Measurements from ENCODE around the gene CYP4A22. TPM values are rescaled to one million over a fixed set of nuclear protein-coding genes. Genes with fewer than 3 reads are reported as not detected.

CYP4A22 gene
- total and polyA plus RNA-seq, 2 donors (not counting 1 experiment from before 2014, with no cell fraction given) = not detected

DNA sequence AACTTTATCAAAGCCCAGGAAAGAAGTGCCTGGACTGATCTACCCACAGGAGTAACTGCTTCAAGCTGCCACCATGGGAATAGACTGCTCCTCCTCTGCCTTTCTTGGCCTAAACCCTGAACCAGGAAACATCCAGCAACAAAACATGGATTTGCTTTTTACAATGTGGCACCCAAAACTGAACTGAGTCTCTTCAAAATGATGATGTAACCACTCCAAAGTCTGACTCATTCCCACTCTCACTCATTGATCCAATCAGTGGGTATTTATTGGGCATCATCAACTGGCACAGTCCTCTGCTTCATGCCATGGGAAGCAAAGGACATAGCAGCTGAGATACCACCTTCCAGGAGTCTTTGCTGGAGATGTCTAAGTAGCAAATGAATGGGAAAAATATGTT lies 23.5 kb downstream of the CYP4A22 start:
- H3K27ac ChIP-seq (ENCODE audit: insufficient read depth, low read length) = no peak overlapping the region
- H3K27me3 ChIP-seq (ENCODE audit: control insufficient read depth, insufficient read depth, low read length) = no peaks in the 10 kb centered on the region
- H3K9me3 ChIP-seq (ENCODE audit: control insufficient read depth, insufficient read depth, low read depth, low read length) = no peaks in the 10 kb centered on the region
- H2AFZ ChIP-seq (ENCODE audit: low read length) = no peak overlapping the region
- no peak overlapping the region for H3K4me2 ChIP-seq (ENCODE audit: extremely low read depth, insufficient read depth, low read length)
- no peaks in the 10 kb centered on the region for H4K20me1 ChIP-seq (ENCODE audit: control insufficient read depth, extremely low read depth, insufficient read depth, low read length)
- H3K79me2 ChIP-seq (ENCODE audit: control insufficient read depth, insufficient read depth, low read length) = no peaks in the 10 kb centered on the region
- TF ChIP-seq, protein P1, sequence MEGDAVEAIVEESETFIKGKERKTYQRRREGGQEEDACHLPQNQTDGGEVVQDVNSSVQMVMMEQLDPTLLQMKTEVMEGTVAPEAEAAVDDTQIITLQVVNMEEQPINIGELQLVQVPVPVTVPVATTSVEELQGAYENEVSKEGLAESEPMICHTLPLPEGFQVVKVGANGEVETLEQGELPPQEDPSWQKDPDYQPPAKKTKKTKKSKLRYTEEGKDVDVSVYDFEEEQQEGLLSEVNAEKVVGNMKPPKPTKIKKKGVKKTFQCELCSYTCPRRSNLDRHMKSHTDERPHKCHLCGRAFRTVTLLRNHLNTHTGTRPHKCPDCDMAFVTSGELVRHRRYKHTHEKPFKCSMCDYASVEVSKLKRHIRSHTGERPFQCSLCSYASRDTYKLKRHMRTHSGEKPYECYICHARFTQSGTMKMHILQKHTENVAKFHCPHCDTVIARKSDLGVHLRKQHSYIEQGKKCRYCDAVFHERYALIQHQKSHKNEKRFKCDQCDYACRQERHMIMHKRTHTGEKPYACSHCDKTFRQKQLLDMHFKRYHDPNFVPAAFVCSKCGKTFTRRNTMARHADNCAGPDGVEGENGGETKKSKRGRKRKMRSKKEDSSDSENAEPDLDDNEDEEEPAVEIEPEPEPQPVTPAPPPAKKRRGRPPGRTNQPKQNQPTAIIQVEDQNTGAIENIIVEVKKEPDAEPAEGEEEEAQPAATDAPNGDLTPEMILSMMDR (conservative IDR thresholded peaks at IDR 0.05 in 1 of 2, IDR thresholded peaks at IDR 0.05 in 1 of 2; ENCODE audit: low read depth in 1 of 2, low read length in 2 of 2) = no peak
- no peak for TF ChIP-seq EZH2 (IDR thresholded peaks at IDR 0.05; ENCODE audit: low read length, missing control alignments)
- no peak overlapping the region for H3K9ac ChIP-seq (ENCODE audit: insufficient read depth, low read length)
- H3K4me3 ChIP-seq (replicated peaks in 1 of 4; ENCODE audit: control extremely low read depth in 1 of 4, insufficient read depth in 1 of 4, low read depth in 3 of 4, low read length in 4 of 4) = no peak overlapping the region
- DNase-seq (ENCODE audit: low read depth in 2 of 2) = no peak
- H3K36me3 ChIP-seq (ENCODE audit: control insufficient read depth, insufficient read depth, low read length) = no peaks in the 10 kb centered on the region
- H3K4me1 ChIP-seq (ENCODE audit: control insufficient read depth, extremely low read depth, insufficient read depth, low read length) = no peaks in the 10 kb centered on the region

DNA sequence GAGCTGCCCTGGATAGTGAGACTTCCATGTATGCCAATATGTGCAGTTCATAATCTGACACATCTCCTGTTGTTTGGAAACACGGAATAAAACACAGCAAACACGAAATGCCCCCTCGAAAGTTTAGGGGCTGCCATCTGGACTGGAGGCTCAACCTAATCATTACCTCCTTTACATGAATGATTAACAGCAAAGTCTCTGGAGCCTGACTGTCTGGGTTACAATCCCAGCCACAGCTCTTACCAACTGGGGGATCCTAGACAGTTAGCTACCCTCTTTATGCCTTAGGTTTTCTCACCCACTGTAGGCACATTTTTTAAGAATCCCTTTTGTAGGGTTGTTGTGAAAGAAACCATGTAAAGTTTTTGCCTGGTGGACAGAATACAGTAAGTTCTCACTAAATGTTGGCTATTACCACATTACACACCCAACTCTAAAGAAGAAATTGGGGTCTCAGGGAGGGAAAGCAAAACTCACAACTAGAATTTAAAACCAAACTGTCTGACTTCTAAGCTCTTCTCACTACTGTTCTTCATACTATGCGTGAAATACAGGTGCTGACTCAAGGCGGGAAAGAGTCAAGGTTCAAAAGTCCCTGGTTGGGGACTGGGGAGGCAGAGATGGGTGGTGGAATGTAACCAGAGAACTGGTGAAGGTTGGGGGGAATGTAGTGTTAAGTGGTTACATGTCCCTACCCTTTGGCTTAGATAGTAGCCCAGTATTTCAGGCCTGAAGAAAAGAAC lies 24.2 kb downstream of the CYP4A22 start:
- no peaks in the 10 kb centered on the region for H3K4me1 ChIP-seq (ENCODE audit: control insufficient read depth, extremely low read depth, insufficient read depth, low read length)
- H3K27ac ChIP-seq (ENCODE audit: insufficient read depth, low read length) = no peak overlapping the region
- H3K4me2 ChIP-seq (ENCODE audit: extremely low read depth, insufficient read depth, low read length) = no peak overlapping the region
- H3K36me3 ChIP-seq (ENCODE audit: control insufficient read depth, insufficient read depth, low read length) = no peaks in the 10 kb centered on the region
- H4K20me1 ChIP-seq (ENCODE audit: control insufficient read depth, extremely low read depth, insufficient read depth, low read length) = no peaks in the 10 kb centered on the region
- H3K9me3 ChIP-seq (ENCODE audit: control insufficient read depth, insufficient read depth, low read depth, low read length) = no peaks in the 10 kb centered on the region
- no peak overlapping the region for H2AFZ ChIP-seq (ENCODE audit: low read length)
- DNase-seq (ENCODE audit: low read depth in 2 of 2) = no peak
- no peaks in the 10 kb centered on the region for H3K79me2 ChIP-seq (ENCODE audit: control insufficient read depth, insufficient read depth, low read length)
- H3K4me3 ChIP-seq (replicated peaks in 1 of 4; ENCODE audit: control extremely low read depth in 1 of 4, insufficient read depth in 1 of 4, low read depth in 3 of 4, low read length in 4 of 4) = no peak overlapping the region
- H3K27me3 ChIP-seq (ENCODE audit: control insufficient read depth, insufficient read depth, low read length) = no peaks in the 10 kb centered on the region
- TF ChIP-seq, protein P1 (conservative IDR thresholded peaks at IDR 0.05 in 1 of 2, IDR thresholded peaks at IDR 0.05 in 1 of 2; ENCODE audit: low read depth in 1 of 2, low read length in 2 of 2) = no peak
- TF ChIP-seq EZH2 (IDR thresholded peaks at IDR 0.05; ENCODE audit: low read length, missing control alignments) = no peak
- H3K9ac ChIP-seq (ENCODE audit: insufficient read depth, low read length) = no peak overlapping the region

DNA sequence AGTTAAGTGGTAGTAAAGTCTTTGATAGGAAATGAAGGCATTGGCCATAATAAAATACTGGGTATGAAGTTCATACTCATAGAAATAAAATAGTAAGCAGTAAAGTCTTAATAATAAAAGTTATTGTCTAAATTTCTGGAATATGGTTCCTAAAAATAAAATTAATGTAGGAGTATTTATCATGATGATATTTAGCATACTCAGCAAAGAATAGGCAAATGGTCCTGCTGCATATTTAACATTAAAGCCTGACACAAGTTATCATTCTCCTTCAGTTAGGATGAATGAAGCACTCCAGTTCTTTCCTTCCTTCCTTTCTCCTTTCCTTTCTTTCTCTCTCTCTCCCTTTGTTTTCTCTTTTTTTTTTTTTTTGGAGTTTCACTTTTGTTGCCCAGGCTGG lies 27.3 kb downstream of the CYP4A22 start:
- Histone ChIP-seq H3K9ac (ENCODE audit: insufficient read depth, low read length) (no peak overlapping the region), H3K36me3 (ENCODE audit: control insufficient read depth, insufficient read depth, low read length) (no peaks in the 10 kb centered on the region), H4K20me1 (ENCODE audit: control insufficient read depth, extremely low read depth, insufficient read depth, low read length) (no peaks in the 10 kb centered on the region), H3K4me1 (ENCODE audit: control insufficient read depth, extremely low read depth, insufficient read depth, low read length) (no peaks in the 10 kb centered on the region), H2AFZ (ENCODE audit: low read length) (no peak overlapping the region), H3K27ac (ENCODE audit: insufficient read depth, low read length) (no peak overlapping the region), H3K79me2 (ENCODE audit: control insufficient read depth, insufficient read depth, low read length) (no peaks in the 10 kb centered on the region), H3K27me3 (ENCODE audit: control insufficient read depth, insufficient read depth, low read length) (no peaks in the 10 kb centered on the region), H3K9me3 (ENCODE audit: control insufficient read depth, insufficient read depth, low read depth, low read length) (no peaks in the 10 kb centered on the region), H3K4me2 (ENCODE audit: extremely low read depth, insufficient read depth, low read length) (no peak overlapping the region), H3K4me3 (replicated peaks in 1 of 4; ENCODE audit: control extremely low read depth in 1 of 4, insufficient read depth in 1 of 4, low read depth in 3 of 4, low read length in 4 of 4) (no peak overlapping the region)
- DNase-seq (ENCODE audit: low read depth in 2 of 2) = no peak
- TF ChIP-seq EZH2 (IDR thresholded peaks at IDR 0.05; ENCODE audit: low read length, missing control alignments) = no peak

All from fibroblast of lung (primary cell).